ENCODE measurements around the gene TRIM31. TPM values are rescaled to one million over a fixed set of nuclear protein-coding genes. Genes with fewer than 3 reads are reported as not detected.

Gene TRIM31
- total RNA-seq, 4 donors from 2014 or later, result not detected

- H3K4me1 ChIP-seq, result peaks cover 14 to 29% of the 10 kb centered on the region in 2 donors
- intact Hi-C loops (cut with DNase I), result no loop called here
- H3K4me3 ChIP-seq (replicated peaks in 1 of 3), result peak overlapping the region in 1 of 3 donors; percentile 26
- H3K27ac ChIP-seq, result no peak overlapping the region
- no peaks in the 10 kb centered on the region for H3K9me3 ChIP-seq
- TF ChIP-seq POLR2A (IDR thresholded peaks at IDR 0.05), result no peak
- no peak for TF ChIP-seq CTCF (IDR thresholded peaks at IDR 0.05)
- no peaks in the 10 kb centered on the region for H3K36me3 ChIP-seq
- 22 to 23% methylated on average over 8 of the region's 8 CpGs for WGBS, 2 donors
- no peak for DNase-seq
- H3K27me3 ChIP-seq, result no peaks in the 10 kb centered on the region
Measured at GRCh38 chr6:30100154-30100553, 12.7 kb downstream of the TRIM31 start.

- no peaks in the 10 kb centered on the region for H3K36me3 ChIP-seq
- H3K27ac ChIP-seq, result no peak overlapping the region
- H3K27me3 ChIP-seq, result no peaks in the 10 kb centered on the region
- H3K4me1 ChIP-seq, result peaks cover 14 to 25% of the 10 kb centered on the region in 2 donors
- 59 to 62% methylated on average over 4 of the region's 4 CpGs for WGBS, 2 donors
- H3K4me3 ChIP-seq (replicated peaks in 1 of 3), result no peak overlapping the region
- TF ChIP-seq POLR2A (IDR thresholded peaks at IDR 0.05) (no peak), CTCF (IDR thresholded peaks at IDR 0.05) (no peak)
- intact Hi-C loops (cut with DNase I), result no loop called here
- no peak for DNase-seq
- no peaks in the 10 kb centered on the region for H3K9me3 ChIP-seq
Measured at GRCh38 chr6:30097902-30098768, 14.8 kb downstream of the TRIM31 start.

GRCh38 chr6:30096829-30097228 is 16.1 kb downstream of the TRIM31 start:
- WGBS, 2 donors, result 51 to 64% methylated on average over 1 of the region's 1 CpG

GRCh38 chr6:30093951-30094661 is 18.8 kb downstream of the TRIM31 start:
- no peak for TF ChIP-seq CTCF (IDR thresholded peaks at IDR 0.05)
- TF ChIP-seq POLR2A (IDR thresholded peaks at IDR 0.05), result no peak
- Histone ChIP-seq H3K9me3 (no peaks in the 10 kb centered on the region), H3K36me3 (no peaks in the 10 kb centered on the region), H3K27ac (no peak overlapping the region), H3K4me3 (replicated peaks in 1 of 3) (no peak overlapping the region), H3K4me1 (no peaks in the 10 kb centered on the region), H3K27me3 (no peaks in the 10 kb centered on the region)
- intact Hi-C loops (cut with DNase I), result no loop called here
- no peak for DNase-seq
- WGBS, 2 donors, result 75 to 78% methylated on average over 4 to 5 of the region's 5 CpGs

More at GRCh38 chr6:30096829-30097228, 16.1 kb downstream of the TRIM31 start:
- Histone ChIP-seq H3K4me3 (replicated peaks in 1 of 3) (no peak overlapping the region), H3K27me3 (no peaks in the 10 kb centered on the region), H3K4me1 (peaks cover 14% of the 10 kb centered on the region in 2 donors), H3K27ac (no peak overlapping the region), H3K36me3 (no peaks in the 10 kb centered on the region), H3K9me3 (no peaks in the 10 kb centered on the region)
- intact Hi-C loops (cut with DNase I), result no loop called here
- no peak for TF ChIP-seq CTCF (IDR thresholded peaks at IDR 0.05)
- TF ChIP-seq POLR2A (IDR thresholded peaks at IDR 0.05), result no peak
- no peak for DNase-seq

Data from thyroid gland (tissue), 4 donors.